Measurements from ENCODE around the gene POLR1C. TPM values are rescaled to one million over a fixed set of nuclear protein-coding genes. Genes with fewer than 3 reads are reported as not detected.
A peak's percentile ranks its signal among the peaks of the same experiment; 100 is the strongest.

POLR1C gene
- total RNA-seq, 4 donors from 2014 or later: 14.7 to 34.3 (median 25.9) TPM

DNA sequence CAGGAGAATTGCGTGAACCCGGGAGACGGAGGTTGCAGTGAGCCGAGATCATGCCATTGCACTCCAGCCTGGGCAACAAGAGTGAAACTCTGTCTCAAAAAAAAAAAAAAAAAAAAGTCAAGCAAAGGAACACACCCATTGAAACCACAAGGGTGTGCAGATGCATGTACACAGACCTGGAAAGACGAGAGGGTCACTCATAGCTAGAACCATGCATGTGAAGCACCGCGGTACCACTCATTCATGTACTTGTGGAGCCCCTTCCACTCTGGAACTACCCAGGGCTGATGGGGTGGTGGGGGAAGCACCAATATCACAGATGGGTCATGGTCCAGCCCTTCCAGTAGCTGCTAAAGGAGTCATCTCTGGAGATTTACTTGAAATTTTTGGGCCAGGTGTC is 46.9 kb upstream of the POLR1C start:
- TF ChIP-seq, protein P1, sequence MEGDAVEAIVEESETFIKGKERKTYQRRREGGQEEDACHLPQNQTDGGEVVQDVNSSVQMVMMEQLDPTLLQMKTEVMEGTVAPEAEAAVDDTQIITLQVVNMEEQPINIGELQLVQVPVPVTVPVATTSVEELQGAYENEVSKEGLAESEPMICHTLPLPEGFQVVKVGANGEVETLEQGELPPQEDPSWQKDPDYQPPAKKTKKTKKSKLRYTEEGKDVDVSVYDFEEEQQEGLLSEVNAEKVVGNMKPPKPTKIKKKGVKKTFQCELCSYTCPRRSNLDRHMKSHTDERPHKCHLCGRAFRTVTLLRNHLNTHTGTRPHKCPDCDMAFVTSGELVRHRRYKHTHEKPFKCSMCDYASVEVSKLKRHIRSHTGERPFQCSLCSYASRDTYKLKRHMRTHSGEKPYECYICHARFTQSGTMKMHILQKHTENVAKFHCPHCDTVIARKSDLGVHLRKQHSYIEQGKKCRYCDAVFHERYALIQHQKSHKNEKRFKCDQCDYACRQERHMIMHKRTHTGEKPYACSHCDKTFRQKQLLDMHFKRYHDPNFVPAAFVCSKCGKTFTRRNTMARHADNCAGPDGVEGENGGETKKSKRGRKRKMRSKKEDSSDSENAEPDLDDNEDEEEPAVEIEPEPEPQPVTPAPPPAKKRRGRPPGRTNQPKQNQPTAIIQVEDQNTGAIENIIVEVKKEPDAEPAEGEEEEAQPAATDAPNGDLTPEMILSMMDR (IDR thresholded peaks at IDR 0.05): no peak
- TF ChIP-seq POLR2A (IDR thresholded peaks at IDR 0.05): no peak
- intact Hi-C loops (cut with DNase I): no loop called here
- Histone ChIP-seq H3K27me3 (peaks cover 0 to 69% (median 0%) of the 10 kb centered on the region in 4 donors), H3K36me3 (no peaks in the 10 kb centered on the region), H3K4me3 (no peak overlapping the region), H3K9me3 (no peaks in the 10 kb centered on the region), H3K27ac (no peak overlapping the region), H3K4me1 (peaks cover 0 to 11% (median 4%) of the 10 kb centered on the region in 3 donors)
- 76% methylated on average over 7 of the region's 7 CpGs for WGBS, 2 donors
- DNase-seq: no peak

DNA sequence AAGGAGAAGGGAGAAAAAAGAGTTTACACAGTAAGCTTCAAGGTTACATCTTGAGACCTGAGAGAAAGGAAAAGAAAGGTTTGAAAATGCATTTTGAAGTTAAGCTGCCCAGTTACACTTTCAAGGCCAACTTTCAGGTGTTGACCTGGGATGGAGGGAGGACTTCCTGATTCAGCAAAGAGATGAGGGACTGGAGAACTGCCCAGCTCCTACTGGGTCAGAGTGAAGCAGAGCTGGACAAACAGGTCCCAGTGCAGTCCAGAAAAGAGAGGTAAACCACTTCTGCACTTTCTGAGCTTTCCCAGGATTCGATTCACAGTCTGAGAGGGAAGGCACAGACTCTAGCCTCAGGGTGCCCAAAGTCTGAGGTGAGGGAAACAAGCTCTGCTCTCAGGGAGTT is 45.5 kb upstream of the POLR1C start:
- Histone ChIP-seq H3K36me3 (no peaks in the 10 kb centered on the region), H3K9me3 (no peaks in the 10 kb centered on the region), H3K4me1 (peaks cover 0 to 11% (median 4%) of the 10 kb centered on the region in 3 donors), H3K4me3 (no peak overlapping the region), H3K27ac (no peak overlapping the region), H3K27me3 (peaks cover 0 to 54% (median 0%) of the 10 kb centered on the region in 4 donors)
- no peak for DNase-seq
- TF ChIP-seq POLR2A (IDR thresholded peaks at IDR 0.05): no peak
- TF ChIP-seq, protein P1 (IDR thresholded peaks at IDR 0.05): no peak
- 10 to 50% methylated on average over 1 of the region's 1 CpG for WGBS, 2 donors
- intact Hi-C loops (cut with DNase I): no loop called here

DNA sequence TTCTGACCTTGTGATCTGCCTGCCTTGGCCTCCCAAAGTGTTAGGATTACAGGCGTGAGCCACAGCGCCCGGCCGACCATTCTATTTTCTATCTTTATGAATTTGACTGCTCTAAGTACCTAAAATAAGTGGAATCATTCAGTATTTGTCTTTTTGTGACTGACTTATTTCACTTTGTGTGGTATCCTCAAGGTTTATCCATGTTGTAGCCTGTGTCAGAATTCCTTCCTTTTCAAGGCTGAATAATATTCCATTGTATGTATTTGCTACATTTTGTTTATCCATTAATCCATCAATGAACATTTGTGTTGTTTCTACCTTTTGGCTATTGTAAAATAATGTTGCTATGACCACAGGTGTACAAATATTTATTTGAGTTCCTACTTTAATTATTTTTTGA is 44.4 kb upstream of the POLR1C start:
- H3K27me3 ChIP-seq: peaks cover 0 to 45% (median 0%) of the 10 kb centered on the region in 4 donors
- no peak overlapping the region for H3K27ac ChIP-seq
- H3K4me3 ChIP-seq: no peak overlapping the region
- WGBS, 2 donors: 91 to 98% methylated on average over 4 of the region's 4 CpGs
- H3K4me1 ChIP-seq: peaks cover 0 to 19% (median 8%) of the 10 kb centered on the region in 3 donors
- intact Hi-C loops (cut with DNase I): no loop called here
- no peak for DNase-seq
- H3K36me3 ChIP-seq: no peaks in the 10 kb centered on the region
- H3K9me3 ChIP-seq: no peaks in the 10 kb centered on the region
- TF ChIP-seq POLR2A (IDR thresholded peaks at IDR 0.05): no peak
- TF ChIP-seq, protein P1 (IDR thresholded peaks at IDR 0.05): no peak

DNA sequence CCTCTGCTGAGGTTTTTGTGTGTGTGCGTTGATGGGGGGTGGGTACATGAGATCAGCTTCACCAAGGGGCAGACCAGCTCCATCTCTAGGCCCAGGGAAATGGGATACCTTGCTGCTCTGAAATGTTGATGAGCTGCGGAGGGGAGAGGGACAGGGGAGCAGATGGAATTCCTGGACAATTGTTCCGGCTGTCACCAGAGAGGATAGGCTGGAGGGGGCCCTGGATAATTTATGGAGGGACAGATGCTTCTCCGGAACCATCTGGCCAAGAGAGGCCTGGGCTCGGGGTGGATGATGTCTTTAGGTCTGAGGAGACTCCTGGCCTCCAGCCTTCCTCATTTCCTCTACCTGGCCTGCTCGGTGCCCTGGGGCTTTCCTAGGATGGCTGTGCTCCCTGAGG is 41.4 kb upstream of the POLR1C start:
- Histone ChIP-seq H3K27ac (no peak overlapping the region), H3K36me3 (no peaks in the 10 kb centered on the region), H3K27me3 (peaks cover 0 to 26% (median 0%) of the 10 kb centered on the region in 4 donors), H3K4me3 (no peak overlapping the region), H3K9me3 (no peaks in the 10 kb centered on the region), H3K4me1 (peaks cover 0 to 37% (median 20%) of the 10 kb centered on the region in 3 donors)
- TF ChIP-seq, protein P1 (IDR thresholded peaks at IDR 0.05): no peak
- TF ChIP-seq POLR2A (IDR thresholded peaks at IDR 0.05): no peak
- intact Hi-C loops (cut with DNase I): no loop called here
- WGBS, 2 donors: 85 to 98% methylated on average over 6 of the region's 6 CpGs
- DNase-seq: no peak

DNA sequence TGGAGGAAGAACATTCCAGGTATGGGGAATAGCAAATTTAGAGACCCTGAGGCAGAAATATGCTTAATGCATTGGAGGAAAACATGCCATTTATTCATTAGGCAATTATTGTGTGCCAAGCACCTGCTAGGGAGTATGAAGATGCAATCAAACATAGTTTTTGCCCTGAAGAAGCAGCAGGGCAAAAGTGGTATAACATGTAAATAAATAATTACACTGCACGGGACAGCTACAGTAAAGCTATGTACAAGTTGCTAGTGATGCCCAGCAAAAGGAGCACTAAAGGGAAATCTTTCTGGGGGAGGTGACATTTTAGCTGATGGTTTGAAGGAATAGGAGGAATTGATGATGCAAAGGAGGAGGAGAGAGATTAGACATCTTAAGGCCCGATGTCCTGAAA is 40.1 kb upstream of the POLR1C start:
- Histone ChIP-seq H3K9me3 (no peaks in the 10 kb centered on the region), H3K27me3 (peaks cover 0 to 19% (median 0%) of the 10 kb centered on the region in 4 donors), H3K27ac (peak overlapping the region in 3 of 4 donors; percentile 80 to 93 (median 88)), H3K36me3 (no peaks in the 10 kb centered on the region), H3K4me1 (peaks cover 0 to 49% (median 20%) of the 10 kb centered on the region in 3 donors), H3K4me3 (peak overlapping the region in 3 of 4 donors; percentile 75 to 86 (median 77))
- no peak for DNase-seq
- intact Hi-C loops (cut with DNase I): no loop called here
- TF ChIP-seq, protein P1 (IDR thresholded peaks at IDR 0.05): no peak
- WGBS, 2 donors: 13 to 32% methylated on average over 2 of the region's 2 CpGs
